WTC11 (cell line): Measurements from ENCODE around the gene OGDH. TPM values are rescaled to one million over a fixed set of nuclear protein-coding genes. Genes with fewer than 3 reads are reported as not detected.

Experiments
- ATAC-seq: fragments of 200-7000 bp; cut with Tn5 transposase; 2 replicates; pipeline ENCODE4 v1.10.0; 2021; ENCODE audit warnings: mild to moderate bottlenecking, moderate library complexity
- CTCF ChIA-PET: fragments of 300-600 bp; sonication (Branson Sonifier 250); formaldehyde crosslinking; loops from one replicate; lab custom pipeline; 2021; ENCODE audit warnings: antibody characterized with exemption; lab: Charles Lee
- POLR2A ChIA-PET: fragments of 350-600 bp; sonication (Branson Sonifier 250); formaldehyde crosslinking; loops from one replicate; lab custom pipeline; 2021; ENCODE audit warnings: antibody characterized with exemption; lab: Charles Lee
- DNase-seq: peaks from one replicate; pipeline ENCODE4 v3.0.0; 2021; ENCODE audit warnings: low spot score
- H3K27ac Mint-ChIP-seq: 2 replicates; pipeline ENCODE4 v1.8.0; 2021; ENCODE audit warnings: mixed read lengths
- H3K27me3 Mint-ChIP-seq: 2 replicates; pipeline ENCODE4 v1.8.0; 2021; ENCODE audit warnings: low read depth, mild to moderate bottlenecking, moderate library complexity, mixed read lengths
- H3K36me3 Mint-ChIP-seq: 2 replicates; pipeline ENCODE4 v1.8.0; 2021; ENCODE audit warnings: mixed read lengths
- H3K4me1 Mint-ChIP-seq: 2 replicates; pipeline ENCODE4 v1.8.0; 2022; ENCODE audit warnings: mixed read lengths
- H3K4me3 Mint-ChIP-seq: 2 replicates; pipeline ENCODE4 v1.8.0; 2021; ENCODE audit warnings: mild to moderate bottlenecking, moderate library complexity, mixed read lengths
- H3K9me3 Mint-ChIP-seq: 2 replicates; pipeline ENCODE4 v1.8.0; 2021; ENCODE audit warnings: mixed read lengths
- ATF1 ChIP-seq: sonication (generic); formaldehyde crosslinking; IDR thresholded peaks from 2 replicates; pipeline ENCODE4 v1.8.1; 2023; ENCODE audit warnings: mild to moderate bottlenecking, moderate library complexity, missing genetic modification reagents
- ATF2 ChIP-seq: sonication (generic); formaldehyde crosslinking; IDR thresholded peaks from 2 replicates; pipeline ENCODE4 v1.8.1; 2022; ENCODE audit warnings: low read depth, missing genetic modification reagents, borderline replicate concordance
- ATF6 ChIP-seq: sonication (generic); formaldehyde crosslinking; IDR thresholded peaks from 2 replicates; pipeline ENCODE4 v1.8.1; 2023; ENCODE audit warnings: mild to moderate bottlenecking, missing genetic modification reagents
- CDX4 ChIP-seq: fragments of 250-450 bp; sonication (Bioruptor Pico); IDR thresholded peaks from 2 replicates; pipeline ENCODE4 v1.9.0; 2021; ENCODE audit warnings: moderate library complexity, mild to moderate bottlenecking, inconsistent platforms, borderline replicate concordance
- E2F1 ChIP-seq: sonication (generic); formaldehyde crosslinking; IDR thresholded peaks from 2 replicates; pipeline ENCODE4 v1.8.0; 2022; ENCODE audit warnings: mild to moderate bottlenecking, missing genetic modification reagents
- EMX1 ChIP-seq: fragments of 250-450 bp; sonication (Bioruptor Pico); IDR thresholded peaks from 2 replicates; pipeline ENCODE4 v1.8.0; 2021; ENCODE audit warnings: mild to moderate bottlenecking
- ESRRA ChIP-seq: sonication (generic); formaldehyde crosslinking; IDR thresholded peaks from 2 replicates; pipeline ENCODE4 v1.8.1; 2022; ENCODE audit warnings: mild to moderate bottlenecking, missing genetic modification reagents, borderline replicate concordance
- FOXK1 ChIP-seq: sonication (generic); formaldehyde crosslinking; IDR thresholded peaks from 2 replicates; pipeline ENCODE4 v1.8.0; 2022; ENCODE audit warnings: mild to moderate bottlenecking, moderate library complexity, missing genetic modification reagents
- IRF2 ChIP-seq: sonication (generic); formaldehyde crosslinking; IDR thresholded peaks from 2 replicates; pipeline ENCODE4 v1.8.0; 2022; ENCODE audit warnings: low read depth, missing genetic modification reagents, borderline replicate concordance
- NFYB ChIP-seq: sonication (generic); formaldehyde crosslinking; conservative IDR thresholded peaks from 2 replicates; pipeline ENCODE4 v1.8.0; 2022; ENCODE audit warnings: low read depth, missing genetic modification reagents
- SOX15 ChIP-seq: fragments of 250-450 bp; sonication (Bioruptor Pico); IDR thresholded peaks from 2 replicates; pipeline ENCODE4 v1.9.0; 2021; ENCODE audit warnings: mild to moderate bottlenecking
- TEAD1 ChIP-seq: sonication (generic); formaldehyde crosslinking; IDR thresholded peaks from 2 replicates; pipeline ENCODE4 v1.8.0; 2022; ENCODE audit warnings: mild to moderate bottlenecking, missing genetic modification reagents
- ZNF121 ChIP-seq: sonication (generic); formaldehyde crosslinking; IDR thresholded peaks from 2 replicates; pipeline ENCODE4 v1.8.0; 2023; ENCODE audit warnings: missing genetic modification reagents
- ZNF138 ChIP-seq: sonication (generic); formaldehyde crosslinking; conservative IDR thresholded peaks from 2 replicates; pipeline ENCODE4 v1.8.1; 2022; ENCODE audit warnings: mild to moderate bottlenecking, moderate library complexity, missing genetic modification reagents
- ZNF232 ChIP-seq: sonication (generic); formaldehyde crosslinking; IDR thresholded peaks from 2 replicates; pipeline ENCODE4 v1.8.0; 2022; ENCODE audit warnings: mild to moderate bottlenecking, missing genetic modification reagents
- ZNF423 ChIP-seq: fragments of 250-450 bp; sonication (Bioruptor Pico); IDR thresholded peaks from 2 replicates; pipeline ENCODE4 v2.1.2; 2022; ENCODE audit warnings: mild to moderate bottlenecking, moderate library complexity
- total RNA-seq: library from RNA; stranded (reverse); gene quantifications from 3 replicates; pipeline ENCODE4 v1.2.3, GENCODE V29; 2021
- TF ChIP-seq, protein P1 (sequence below): sonication (generic); formaldehyde crosslinking; IDR thresholded peaks from 2 replicates; pipeline ENCODE4 v1.8.1; 2023; ENCODE audit warnings: mild to moderate bottlenecking, moderate library complexity, missing genetic modification reagents
- TF ChIP-seq, protein P2 (sequence below): sonication (generic); formaldehyde crosslinking; IDR thresholded peaks from 2 replicates; pipeline ENCODE4 v1.8.1; 2023; ENCODE audit warnings: mild to moderate bottlenecking, missing genetic modification reagents, moderate library complexity
- TF ChIP-seq, protein P3 (sequence below): sonication (generic); formaldehyde crosslinking; IDR thresholded peaks from 2 replicates; pipeline ENCODE4 v1.8.1; 2023; ENCODE audit warnings: mild to moderate bottlenecking, missing genetic modification reagents, borderline replicate concordance

The OGDH gene
- total RNA-seq, 1 experiment from 2014 or later = 79.6 TPM

DNA sequence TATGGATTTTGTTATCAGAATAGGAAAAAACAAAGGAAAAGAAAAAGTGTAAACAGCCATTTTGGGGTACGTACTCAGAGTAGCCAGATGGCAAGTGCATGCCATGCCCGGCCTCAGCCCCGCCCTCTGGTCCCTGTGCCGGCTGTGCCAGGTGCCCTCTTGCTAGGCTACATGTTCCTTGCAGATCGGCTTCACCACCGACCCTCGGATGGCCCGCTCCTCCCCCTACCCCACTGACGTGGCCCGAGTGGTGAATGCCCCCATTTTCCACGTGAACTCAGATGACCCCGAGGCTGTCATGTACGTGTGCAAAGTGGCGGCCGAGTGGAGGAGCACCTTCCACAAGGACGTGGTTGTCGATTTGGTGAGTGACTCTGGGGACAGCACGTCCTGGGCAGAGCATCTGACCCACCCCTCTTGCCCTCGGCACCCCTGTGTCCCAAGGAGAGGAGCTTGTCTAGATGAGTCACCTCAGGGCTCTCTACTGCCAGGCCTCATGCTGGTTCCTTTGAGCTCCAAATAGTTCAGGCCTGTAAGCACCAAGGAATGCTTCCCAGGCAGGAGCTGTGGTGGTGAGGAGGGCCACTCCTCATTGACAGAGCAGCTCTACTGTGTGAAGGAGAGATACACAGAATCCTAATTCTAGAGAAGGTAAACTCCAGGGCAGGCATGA lies 87.3 kb downstream of the OGDH start:
- Mint-ChIP-seq H3K9me3 (no peaks in the 10 kb centered on the region), H3K36me3 (peaks cover 52% of the 10 kb centered on the region), H3K27ac (no peak overlapping the region; the same call in 1 of the 2 replicates), H3K27me3 (no peaks in the 10 kb centered on the region), H3K4me1 (no peaks in the 10 kb centered on the region)
- no peak for DNase-seq
- POLR2A ChIA-PET = no interaction called here
- TF ChIP-seq TEAD1 (CRISPR knock-in tag) (no peak), ZNF232 (CRISPR knock-in tag) (no peak), ZNF121 (CRISPR knock-in tag) (no peak), ATF2 (CRISPR knock-in tag) (no peak), ESRRA (CRISPR knock-in tag) (no peak), ATF1 (CRISPR knock-in tag) (no peak), E2F1 (no peak), ATF6 (CRISPR knock-in tag) (no peak)
- TF ChIP-seq, protein P1, sequence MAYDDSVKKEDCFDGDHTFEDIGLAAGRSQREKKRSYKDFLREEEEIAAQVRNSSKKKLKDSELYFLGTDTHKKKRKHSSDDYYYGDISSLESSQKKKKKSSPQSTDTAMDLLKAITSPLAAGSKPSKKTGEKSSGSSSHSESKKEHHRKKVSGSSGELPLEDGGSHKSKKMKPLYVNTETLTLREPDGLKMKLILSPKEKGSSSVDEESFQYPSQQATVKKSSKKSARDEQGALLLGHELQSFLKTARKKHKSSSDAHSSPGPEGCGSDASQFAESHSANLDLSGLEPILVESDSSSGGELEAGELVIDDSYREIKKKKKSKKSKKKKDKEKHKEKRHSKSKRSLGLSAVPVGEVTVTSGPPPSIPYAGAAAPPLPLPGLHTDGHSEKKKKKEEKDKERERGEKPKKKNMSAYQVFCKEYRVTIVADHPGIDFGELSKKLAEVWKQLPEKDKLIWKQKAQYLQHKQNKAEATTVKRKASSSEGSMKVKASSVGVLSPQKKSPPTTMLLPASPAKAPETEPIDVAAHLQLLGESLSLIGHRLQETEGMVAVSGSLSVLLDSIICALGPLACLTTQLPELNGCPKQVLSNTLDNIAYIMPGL (CRISPR knock-in tag) = no peak
- TF ChIP-seq, protein P2, sequence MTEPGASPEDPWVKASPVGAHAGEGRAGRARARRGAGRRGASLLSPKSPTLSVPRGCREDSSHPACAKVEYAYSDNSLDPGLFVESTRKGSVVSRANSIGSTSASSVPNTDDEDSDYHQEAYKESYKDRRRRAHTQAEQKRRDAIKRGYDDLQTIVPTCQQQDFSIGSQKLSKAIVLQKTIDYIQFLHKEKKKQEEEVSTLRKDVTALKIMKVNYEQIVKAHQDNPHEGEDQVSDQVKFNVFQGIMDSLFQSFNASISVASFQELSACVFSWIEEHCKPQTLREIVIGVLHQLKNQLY (CRISPR knock-in tag) = no peak
- TF ChIP-seq, all 79 proteins: peak for 0
- ATAC-seq = no peak
- CTCF ChIA-PET = no interaction called here
- H3K4me3 Mint-ChIP-seq = no peak overlapping the region

DNA sequence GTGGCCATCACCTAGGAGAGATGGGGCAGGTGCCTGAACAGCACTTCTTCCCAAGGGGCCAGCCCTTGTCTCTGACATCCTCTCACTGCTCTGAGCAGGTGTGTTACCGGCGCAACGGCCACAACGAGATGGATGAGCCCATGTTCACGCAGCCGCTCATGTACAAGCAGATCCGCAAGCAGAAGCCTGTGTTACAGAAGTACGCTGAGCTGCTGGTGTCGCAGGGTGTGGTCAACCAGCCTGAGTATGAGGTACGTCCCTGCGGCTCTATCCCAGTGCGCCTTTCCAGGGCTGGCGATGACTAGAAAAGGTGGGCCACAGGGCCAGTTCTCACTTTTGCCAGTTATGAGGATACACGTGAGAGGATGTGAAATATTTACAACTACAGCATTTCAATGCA lies 87.9 kb downstream of the OGDH start:
- POLR2A ChIA-PET = no interaction called here
- H3K36me3 Mint-ChIP-seq = peaks cover 56% of the 10 kb centered on the region
- no peak overlapping the region for H3K27ac Mint-ChIP-seq
- TF ChIP-seq CDX4 (CRISPR knock-in tag) (no peak), IRF2 (CRISPR knock-in tag) (no peak), E2F1 (no peak), ZNF138 (no peak), SOX15 (CRISPR knock-in tag) (no peak), EMX1 (CRISPR knock-in tag) (no peak), ZNF423 (no peak), FOXK1 (CRISPR knock-in tag) (no peak), NFYB (CRISPR knock-in tag) (no peak)
- TF ChIP-seq, protein P1 (CRISPR knock-in tag) = no peak
- TF ChIP-seq, protein P3, sequence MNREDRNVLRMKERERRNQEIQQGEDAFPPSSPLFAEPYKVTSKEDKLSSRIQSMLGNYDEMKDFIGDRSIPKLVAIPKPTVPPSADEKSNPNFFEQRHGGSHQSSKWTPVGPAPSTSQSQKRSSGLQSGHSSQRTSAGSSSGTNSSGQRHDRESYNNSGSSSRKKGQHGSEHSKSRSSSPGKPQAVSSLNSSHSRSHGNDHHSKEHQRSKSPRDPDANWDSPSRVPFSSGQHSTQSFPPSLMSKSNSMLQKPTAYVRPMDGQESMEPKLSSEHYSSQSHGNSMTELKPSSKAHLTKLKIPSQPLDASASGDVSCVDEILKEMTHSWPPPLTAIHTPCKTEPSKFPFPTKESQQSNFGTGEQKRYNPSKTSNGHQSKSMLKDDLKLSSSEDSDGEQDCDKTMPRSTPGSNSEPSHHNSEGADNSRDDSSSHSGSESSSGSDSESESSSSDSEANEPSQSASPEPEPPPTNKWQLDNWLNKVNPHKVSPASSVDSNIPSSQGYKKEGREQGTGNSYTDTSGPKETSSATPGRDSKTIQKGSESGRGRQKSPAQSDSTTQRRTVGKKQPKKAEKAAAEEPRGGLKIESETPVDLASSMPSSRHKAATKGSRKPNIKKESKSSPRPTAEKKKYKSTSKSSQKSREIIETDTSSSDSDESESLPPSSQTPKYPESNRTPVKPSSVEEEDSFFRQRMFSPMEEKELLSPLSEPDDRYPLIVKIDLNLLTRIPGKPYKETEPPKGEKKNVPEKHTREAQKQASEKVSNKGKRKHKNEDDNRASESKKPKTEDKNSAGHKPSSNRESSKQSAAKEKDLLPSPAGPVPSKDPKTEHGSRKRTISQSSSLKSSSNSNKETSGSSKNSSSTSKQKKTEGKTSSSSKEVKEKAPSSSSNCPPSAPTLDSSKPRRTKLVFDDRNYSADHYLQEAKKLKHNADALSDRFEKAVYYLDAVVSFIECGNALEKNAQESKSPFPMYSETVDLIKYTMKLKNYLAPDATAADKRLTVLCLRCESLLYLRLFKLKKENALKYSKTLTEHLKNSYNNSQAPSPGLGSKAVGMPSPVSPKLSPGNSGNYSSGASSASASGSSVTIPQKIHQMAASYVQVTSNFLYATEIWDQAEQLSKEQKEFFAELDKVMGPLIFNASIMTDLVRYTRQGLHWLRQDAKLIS = no peak

More for the DNA sequence above, 87.9 kb downstream of the OGDH start:
- no peaks in the 10 kb centered on the region; the same call in 1 of the 2 replicates for H3K9me3 Mint-ChIP-seq
- CTCF ChIA-PET = no interaction called here
- no peaks in the 10 kb centered on the region for H3K27me3 Mint-ChIP-seq
- ATAC-seq (no peak), DNase-seq (no peak)
- H3K4me1 Mint-ChIP-seq = no peaks in the 10 kb centered on the region
- H3K4me3 Mint-ChIP-seq = no peak overlapping the region
